ENCODE data around the gene MRPS26. TPM values are rescaled to one million over a fixed set of nuclear protein-coding genes. Genes with fewer than 3 reads are reported as not detected.

MRPS26 gene
- total RNA-seq = 36.4 and 36.6 TPM in 2 replicates

DNA sequence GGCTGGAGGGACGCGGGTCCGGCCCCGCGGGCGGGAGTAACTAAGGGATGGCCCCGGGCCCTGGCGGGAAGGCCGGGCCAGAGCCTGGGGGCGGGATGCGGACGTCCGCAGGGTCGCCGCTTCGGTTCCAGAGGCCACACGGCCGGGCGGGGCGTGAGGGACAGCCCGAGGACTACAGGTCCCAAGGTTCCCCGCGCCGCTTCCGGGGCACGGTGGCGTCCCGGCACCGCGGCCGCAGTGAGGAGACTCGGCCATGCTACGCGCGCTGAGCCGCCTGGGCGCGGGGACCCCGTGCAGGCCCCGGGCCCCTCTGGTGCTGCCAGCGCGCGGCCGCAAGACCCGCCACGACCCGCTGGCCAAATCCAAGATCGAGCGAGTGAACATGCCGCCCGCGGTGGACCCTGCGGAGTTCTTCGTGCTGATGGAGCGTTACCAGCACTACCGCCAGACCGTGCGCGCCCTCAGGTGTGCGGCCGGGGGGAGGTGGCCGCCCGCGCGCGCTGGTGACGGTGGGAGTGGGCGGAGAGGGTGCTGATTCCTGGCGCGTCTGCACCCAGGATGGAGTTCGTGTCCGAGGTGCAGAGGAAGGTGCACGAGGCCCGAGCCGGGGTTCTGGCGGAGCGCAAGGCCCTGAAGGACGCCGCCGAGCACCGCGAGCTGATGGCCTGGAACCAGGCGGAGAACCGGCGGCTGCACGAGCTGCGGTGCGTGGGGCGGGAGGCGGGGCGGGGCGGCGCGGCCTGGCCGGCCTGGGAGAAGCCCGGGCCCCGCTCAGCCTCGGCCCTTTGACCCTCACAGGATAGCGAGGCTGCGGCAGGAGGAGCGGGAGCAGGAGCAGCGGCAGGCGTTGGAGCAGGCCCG is at the start of gene MRPS26:
Gene MRPS26 (plus strand): TSS at position 237 of the 861 bp plus-strand sequence. CDS start 17 bp downstream, at position 254.

DNA sequence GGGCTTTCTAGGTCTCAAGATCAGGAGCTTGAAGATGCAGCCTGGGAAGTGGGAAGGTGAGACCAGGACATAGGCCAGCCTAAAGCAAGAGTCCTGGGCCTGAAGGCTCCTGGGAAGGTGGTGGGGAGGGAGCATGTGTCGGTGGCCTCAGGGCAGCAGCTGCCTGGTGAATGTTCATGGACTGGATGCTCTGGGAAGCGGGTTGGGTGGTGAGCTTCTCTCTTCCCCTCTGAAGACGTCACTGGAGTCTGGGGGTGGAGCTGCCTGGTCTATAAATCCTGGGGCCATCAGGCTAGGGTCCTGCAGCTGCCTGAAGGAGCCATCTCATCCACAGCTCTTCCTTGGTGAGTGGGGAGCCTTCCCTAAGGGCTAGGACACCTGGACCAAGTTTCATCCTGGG is 2.5 kb upstream of the MRPS26 start, which contains the start of gene GNRH2:
Gene GNRH2 (plus strand): TSS at position 301 of the 400 bp plus-strand sequence. CDS start 793 bp downstream, outside the sequence.

GRCh38 chr20:3071610-3072529 is 26.0 kb downstream of the MRPS26 start, which contains the start of gene OXT:
Gene OXT, plus strand, starts transcription at chr20:3071620. Its CDS starts 36 bp downstream, at chr20:3071656.

DNA sequence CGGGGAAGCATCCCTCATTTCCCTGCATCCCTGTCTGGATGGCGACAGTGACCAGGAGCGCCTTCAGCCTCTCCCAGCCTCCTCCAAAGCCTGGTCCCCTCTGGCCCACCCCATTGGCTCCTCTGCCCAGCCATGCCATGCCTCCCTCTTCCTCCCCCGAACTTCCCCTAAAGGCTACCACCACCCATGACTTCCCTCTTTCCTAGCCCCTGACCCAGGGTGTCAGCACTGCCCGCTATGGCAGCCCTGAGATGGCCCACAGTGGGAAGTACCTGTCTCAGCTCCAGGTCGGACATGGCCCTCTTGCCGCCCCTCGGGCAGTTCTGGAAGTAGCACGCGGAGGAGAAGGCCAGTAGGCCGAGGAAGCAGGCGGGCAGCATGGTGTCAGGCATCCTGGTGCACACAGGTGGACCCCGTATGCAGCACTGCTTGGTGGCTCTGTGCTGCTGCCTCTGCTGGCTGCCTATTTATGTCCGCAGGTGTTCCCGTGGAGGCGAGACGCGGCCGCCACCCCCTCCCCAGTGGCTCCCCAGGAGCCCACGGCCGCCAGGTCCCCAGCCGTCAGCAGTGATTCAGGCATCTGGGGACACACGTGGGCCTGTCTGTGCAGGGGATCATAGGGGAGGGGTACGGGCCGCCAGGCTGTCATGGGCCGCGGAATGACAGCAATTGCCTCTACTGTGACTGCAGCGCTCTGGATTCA is 38.6 kb downstream of the MRPS26 start, which contains the start of gene AVP:
Gene AVP (minus strand): TSS at position 442 of the 703 bp plus-strand sequence. CDS start 50 bp downstream, at position 392.

Other genes starting within 250 kb of the MRPS26 start
- gene CPXM1, start 245.4 kb upstream of the MRPS26 start, total RNA-seq = under 0.01 and 0.38 TPM in 2 replicates
- gene C20orf141, start 231.1 kb upstream of the MRPS26 start, total RNA-seq = not detected in 2 replicates
- gene TMEM239, start 229.7 kb upstream of the MRPS26 start, total RNA-seq = not detected in 2 replicates
- 11.5 and 22.4 TPM in 2 replicates for gene PCED1A, start 205.4 kb upstream of the MRPS26 start, total RNA-seq
- gene VPS16, start 205.3 kb upstream of the MRPS26 start, total RNA-seq = 42.3 and 52.3 TPM in 2 replicates
- gene PTPRA, start 172.6 kb upstream of the MRPS26 start, total RNA-seq = 19.8 and 29.6 TPM in 2 replicates
- gene GNRH2, start 2.4 kb upstream of the MRPS26 start, total RNA-seq = 0.25 TPM in 1 of 2 replicates, not detected in the other
- not detected in 2 replicates for gene OXT, start 25.6 kb downstream of the MRPS26 start, total RNA-seq
- not detected in 2 replicates for gene AVP, start 38.7 kb downstream of the MRPS26 start, total RNA-seq
- gene FASTKD5, start 113.8 kb downstream of the MRPS26 start, total RNA-seq = 10.7 and 22.8 TPM in 2 replicates
- gene UBOX5, start 113.8 kb downstream of the MRPS26 start, total RNA-seq = 1.6 and 2.5 TPM in 2 replicates
- gene LZTS3, start 127.5 kb downstream of the MRPS26 start, total RNA-seq = 3.4 and 13.7 TPM in 2 replicates
- gene DDRGK1, start 158.6 kb downstream of the MRPS26 start, total RNA-seq = 25.9 and 45.1 TPM in 2 replicates
- 27.1 and 34.5 TPM in 2 replicates for gene ITPA, start 163.4 kb downstream of the MRPS26 start, total RNA-seq
- gene SLC4A11, start 193.1 kb downstream of the MRPS26 start, total RNA-seq = 1.3 and 28.9 TPM in 2 replicates